Thoracic aorta (tissue), 2 donors: Measurements from ENCODE around the gene MAP1B. TPM values are rescaled to one million over a fixed set of nuclear protein-coding genes. Genes with fewer than 3 reads are reported as not detected.
A peak's percentile ranks its signal among the peaks of the same experiment; 100 is the strongest.

Experiments used
- ATAC-seq: fragments of 150-250 bp; one replicate; pipeline ENCODE4 v1.8.0; 2017; ENCODE audit warnings: low read depth; ENCODE audit not compliant: insufficient number of reproducible peaks, low FRiP score
- DNase-seq: peaks from one replicate; pipeline ENCODE4 v3.0.0-alpha.2; 2020; ENCODE audit warnings: low spot score
- H3K27ac ChIP-seq, 2 donors: fragments of 200-600 bp; sonication (generic); 1 replicate in 1 of 2; 2 replicates in 1 of 2; pipeline ENCODE4 v1.5.1; 2016; ENCODE audit warnings: mild to moderate bottlenecking in 2 of 2, moderate library complexity in 2 of 2
- H3K27me3 ChIP-seq: fragments of 200-600 bp; sonication (generic); replicated peaks from 2 replicates; pipeline ENCODE4 v1.6.0; 2016; ENCODE audit warnings: mild to moderate bottlenecking; ENCODE audit not compliant: insufficient read depth
- H3K36me3 ChIP-seq: fragments of 200-600 bp; sonication (generic); one replicate; pipeline ENCODE4 v1.5.1; 2016
- H3K4me1 ChIP-seq, 2 donors: fragments of 200-600 bp; sonication (generic); 1 replicate in 1 of 2; 2 replicates in 1 of 2; pipeline versions ENCODE4 v1.5.1 to v1.6.0; 2016; ENCODE audit warnings: low read depth in 2 of 2, mild to moderate bottlenecking in 1 of 2; ENCODE audit not compliant: control insufficient read depth in 1 of 2
- H3K4me3 ChIP-seq: fragments of 200-600 bp; sonication (generic); 2 replicates; pipeline ENCODE4 v1.5.1; 2016; ENCODE audit warnings: mild to moderate bottlenecking
- H3K9me3 ChIP-seq: fragments of 200-600 bp; sonication (generic); 2 replicates; pipeline ENCODE4 v1.5.1; 2016
- CTCF ChIP-seq: fragments of 200-600 bp; sonication (generic); IDR thresholded peaks from one replicate; pipeline ENCODE4 v1.5.1; 2019; ENCODE audit warnings: antibody characterized with exemption
- total RNA-seq, 2 donors: library from RNA; depleted of rRNA; stranded (reverse); fragments of >200 nt; gene quantifications; one replicate each; pipeline versions ENCODE4 v1.1.0 to v1.2.3, GENCODE V29; 2016

MAP1B gene
- total RNA-seq, 2 donors from 2014 or later: 616 to 1,045 TPM

GRCh38 chr5:72130351-72130761, 23.1 kb downstream of the MAP1B start:
- ATAC-seq: no peak
- H3K27ac ChIP-seq: peak overlapping the region; percentile 84 to 97
- no peaks in the 10 kb centered on the region for H3K9me3 ChIP-seq
- H3K27me3 ChIP-seq: no peaks in the 10 kb centered on the region
- DNase-seq: no peak
- no peak overlapping the region for H3K4me3 ChIP-seq
- no peak for TF ChIP-seq CTCF
- no peaks in the 10 kb centered on the region for H3K36me3 ChIP-seq
- peaks cover 54 to 95% of the 10 kb centered on the region in 2 donors for H3K4me1 ChIP-seq

DNA sequence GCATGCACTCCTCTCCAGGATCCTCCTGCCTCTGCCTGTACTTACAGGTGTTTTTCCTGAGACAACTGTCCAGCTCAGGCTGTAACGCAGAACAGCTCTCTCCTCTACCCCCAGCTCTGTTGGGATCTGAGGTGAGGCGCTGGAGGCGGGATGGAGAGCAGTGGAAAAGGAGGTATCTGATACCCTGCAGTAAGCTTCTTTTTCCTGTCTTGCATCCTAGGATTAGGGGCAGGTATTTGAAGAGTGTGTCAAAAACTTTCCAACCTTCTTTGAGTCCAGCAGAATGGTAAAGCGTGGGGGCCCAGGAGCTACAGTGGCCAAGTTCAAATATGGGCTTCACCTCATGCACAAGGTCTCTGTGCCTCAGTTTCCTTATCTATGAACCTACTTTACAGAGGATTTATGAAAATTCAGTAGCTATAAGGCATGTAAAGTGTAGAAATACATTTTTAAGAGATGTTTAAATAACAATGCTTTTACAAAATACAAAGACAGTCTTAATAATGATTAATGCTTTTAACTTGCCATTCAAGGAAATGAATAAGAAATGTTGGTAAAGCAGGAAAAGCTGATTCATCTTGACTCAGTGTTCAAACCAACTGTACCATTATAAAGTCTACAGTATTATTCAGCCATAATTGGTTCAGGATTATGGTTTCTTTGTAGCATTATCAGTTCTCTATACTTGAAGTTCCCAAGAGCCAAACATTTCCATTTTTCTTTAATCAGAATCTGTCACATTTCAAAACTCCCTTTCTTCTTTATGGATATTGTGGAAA, 26.1 kb downstream of the MAP1B start:
- Histone ChIP-seq H3K27me3 (no peaks in the 10 kb centered on the region), H3K9me3 (no peaks in the 10 kb centered on the region), H3K36me3 (no peaks in the 10 kb centered on the region), H3K4me1 (peaks cover 59 to 95% of the 10 kb centered on the region in 2 donors), H3K27ac (peak overlapping the region; percentile 97), H3K4me3 (no peak overlapping the region)
- ATAC-seq (no peak), DNase-seq (no peak)
- TF ChIP-seq CTCF: no peak

GRCh38 chr5:72134226-72134899, 27.1 kb downstream of the MAP1B start:
- DNase-seq (no peak), ATAC-seq (no peak)
- H3K36me3 ChIP-seq: no peaks in the 10 kb centered on the region
- peak overlapping the region; percentile 97 for H3K27ac ChIP-seq
- no peak overlapping the region for H3K4me3 ChIP-seq
- no peaks in the 10 kb centered on the region for H3K27me3 ChIP-seq
- no peak for TF ChIP-seq CTCF
- peaks cover 57 to 95% of the 10 kb centered on the region in 2 donors for H3K4me1 ChIP-seq
- H3K9me3 ChIP-seq: no peaks in the 10 kb centered on the region

DNA sequence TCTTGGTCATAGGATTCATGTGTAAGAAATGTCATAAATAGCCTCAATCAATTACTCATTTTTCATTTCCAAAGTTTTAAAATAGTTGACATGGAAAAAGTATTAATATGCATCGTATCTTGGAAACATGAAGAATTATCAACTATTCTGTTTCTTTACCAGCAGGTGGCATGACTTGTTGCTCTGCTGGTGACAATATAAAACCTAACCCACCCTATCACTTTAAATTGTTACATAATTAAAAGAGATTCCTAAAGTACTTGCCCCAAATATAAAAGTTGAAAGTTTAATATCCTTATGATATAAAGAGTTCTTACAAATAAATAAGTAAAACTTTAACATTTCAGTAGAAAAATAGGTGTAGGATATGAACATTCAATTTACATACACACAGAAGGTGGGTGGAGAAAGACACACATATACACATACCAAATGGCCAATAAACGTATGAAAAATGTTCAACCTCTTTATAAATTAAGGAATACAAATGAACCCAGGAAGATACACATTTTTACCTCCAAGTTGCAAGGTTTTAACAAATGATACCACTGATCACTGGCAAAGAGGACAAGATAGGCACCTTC, 30.6 kb downstream of the MAP1B start:
- no peak for DNase-seq
- no peaks in the 10 kb centered on the region for H3K9me3 ChIP-seq
- H3K27ac ChIP-seq: peak overlapping the region; percentile 97
- peak; percentile 32 for TF ChIP-seq CTCF
- no peak for ATAC-seq
- H3K36me3 ChIP-seq: peaks cover 6% of the 10 kb centered on the region
- no peaks in the 10 kb centered on the region for H3K27me3 ChIP-seq
- H3K4me1 ChIP-seq: peaks cover 76 to 99% of the 10 kb centered on the region in 2 donors
- H3K4me3 ChIP-seq: no peak overlapping the region

GRCh38 chr5:72138943-72139521, 31.8 kb downstream of the MAP1B start:
- ATAC-seq: no peak

More at GRCh38 chr5:72138943-72139521, 31.8 kb downstream of the MAP1B start:
- H3K27ac ChIP-seq: peak overlapping the region; percentile 97
- TF ChIP-seq CTCF: no peak
- H3K4me3 ChIP-seq: peak overlapping the region; percentile 53
- H3K9me3 ChIP-seq: no peaks in the 10 kb centered on the region
- H3K27me3 ChIP-seq: no peaks in the 10 kb centered on the region
- peaks cover 6% of the 10 kb centered on the region for H3K36me3 ChIP-seq
- H3K4me1 ChIP-seq: peaks cover 65 to 99% of the 10 kb centered on the region in 2 donors
- no peak for DNase-seq
